Tibial nerve (tissue), 4 donors: ENCODE data around the gene PTRH1. TPM values are rescaled to one million over a fixed set of nuclear protein-coding genes. Genes with fewer than 3 reads are reported as not detected.

Source experiments
- DNase-seq, 2 donors: peaks; one replicate each; pipeline ENCODE4 v3.0.0-alpha.2; 2019; ENCODE audit warnings: low spot score in 2 of 2
- H3K27ac ChIP-seq, 4 donors: fragments of 200-600 bp; sonication (generic) in 3 of 4; one replicate each; pipeline ENCODE4 v1.5.1; 2017 to 2019; ENCODE audit warnings: mild to moderate bottlenecking in 1 of 4
- H3K27me3 ChIP-seq, 2 donors: fragments of 200-600 bp; sonication (generic) in 1 of 2; one replicate each; pipeline versions ENCODE4 v1.5.1 to v1.6.0; 2017 to 2019
- H3K36me3 ChIP-seq, 3 donors: fragments of 200-600 bp; sonication (generic); one replicate each; pipeline ENCODE4 v1.5.1; 2018 to 2019
- H3K4me1 ChIP-seq, 4 donors: fragments of 200-600 bp; sonication (generic) in 3 of 4; one replicate each; pipeline ENCODE4 v1.5.1; 2017 to 2019
- H3K4me3 ChIP-seq, 4 donors: fragments of 200-600 bp; sonication (generic) in 3 of 4; one replicate each; pipeline ENCODE4 v1.5.1; 2017 to 2019; ENCODE audit warnings: mild to moderate bottlenecking in 1 of 4, moderate library complexity in 1 of 4
- H3K9me3 ChIP-seq, 4 donors: fragments of 200-600 bp; sonication (generic) in 3 of 4; one replicate each; pipeline ENCODE4 v1.5.1; 2017 to 2019
- CTCF ChIP-seq, 5 experiments: fragments of 200-600 bp in 3 of 5; fragments of 450-650 bp in 2 of 5; sonication (generic) in 3 of 5; IDR thresholded peaks; one replicate each; pipeline ENCODE4 v1.5.1; 2016 to 2019; ENCODE audit warnings: antibody characterized with exemption in 5 of 5, mild to moderate bottlenecking in 3 of 5, moderate library complexity in 2 of 5
- EP300 ChIP-seq, 2 donors: sonication (generic); formaldehyde crosslinking; IDR thresholded peaks; one replicate each; pipeline ENCODE4 v1.6.1; 2017; ENCODE audit warnings: antibody characterized with exemption in 2 of 2, mild to moderate bottlenecking in 1 of 2
- POLR2A ChIP-seq, 2 donors: fragments of 450-650 bp; IDR thresholded peaks; one replicate each; pipeline ENCODE4 v1.6.1; 2017; ENCODE audit warnings: antibody characterized with exemption in 2 of 2, mild to moderate bottlenecking in 2 of 2, moderate library complexity in 2 of 2
- WGBS, 2 donors: methylation state at CpG; one replicate each; pipeline ENCODE4 v1.1.5; 2018; 5-methylcytosine and 5-hydroxymethylcytosine counted together
- total RNA-seq, 4 donors: library from RNA; depleted of rRNA; stranded (reverse); fragments of >200 nt; gene quantifications; one replicate each; pipeline ENCODE4 v1.1.0, GENCODE V29; 2016

The PTRH1 gene
- total RNA-seq, 4 donors from 2014 or later, result 8.4 to 46.7 (median 23.7) TPM

- Histone ChIP-seq H3K27ac (no peak overlapping the region), H3K27me3 (peaks cover 0 to 9% of the 10 kb centered on the region in 2 donors), H3K36me3 (no peaks in the 10 kb centered on the region), H3K9me3 (no peaks in the 10 kb centered on the region), H3K4me3 (no peak overlapping the region), H3K4me1 (peaks cover 0 to 18% (median 5%) of the 10 kb centered on the region in 4 donors)
- no peak for DNase-seq
- TF ChIP-seq POLR2A (IDR thresholded peaks at IDR 0.05) (no peak), EP300 (IDR thresholded peaks at IDR 0.05) (no peak), CTCF (IDR thresholded peaks at IDR 0.05) (no peak)
Observed at GRCh38 chr9:127720865-127721227, 5.4 kb upstream of the PTRH1 start.

- H3K4me3 ChIP-seq, result no peak overlapping the region
Observed at GRCh38 chr9:127720031-127720864, 4.8 kb upstream of the PTRH1 start.

GRCh38 chr9:127717766-127718165, 2.3 kb upstream of the PTRH1 start:
- no peak overlapping the region for H3K4me3 ChIP-seq
- H3K27ac ChIP-seq, result no peak overlapping the region
- no peaks in the 10 kb centered on the region for H3K9me3 ChIP-seq
- H3K27me3 ChIP-seq, result no peaks in the 10 kb centered on the region
- TF ChIP-seq EP300 (IDR thresholded peaks at IDR 0.05), result no peak
- TF ChIP-seq CTCF (IDR thresholded peaks at IDR 0.05), result no peak
- TF ChIP-seq POLR2A (IDR thresholded peaks at IDR 0.05), result no peak
- peaks cover 0 to 22% (median 15%) of the 10 kb centered on the region in 4 donors for H3K4me1 ChIP-seq
- DNase-seq, result no peak
- no peaks in the 10 kb centered on the region for H3K36me3 ChIP-seq
- WGBS, 2 donors, result 84 to 86% methylated on average over 5 of the region's 5 CpGs

More at GRCh38 chr9:127720031-127720864, 4.8 kb upstream of the PTRH1 start:
- Histone ChIP-seq H3K36me3 (no peaks in the 10 kb centered on the region), H3K27ac (no peak overlapping the region), H3K9me3 (no peaks in the 10 kb centered on the region), H3K4me1 (peaks cover 0 to 18% (median 5%) of the 10 kb centered on the region in 4 donors), H3K27me3 (peaks cover 0 to 9% of the 10 kb centered on the region in 2 donors)
- no peak for DNase-seq
- TF ChIP-seq EP300 (IDR thresholded peaks at IDR 0.05), result no peak
- no peak for TF ChIP-seq POLR2A (IDR thresholded peaks at IDR 0.05)
- no peak for TF ChIP-seq CTCF (IDR thresholded peaks at IDR 0.05)
- 71 to 74% methylated on average over 11 to 12 of the region's 12 CpGs for WGBS, 2 donors

- WGBS, 2 donors, result 73 to 77% methylated on average over 9 of the region's 9 CpGs
- DNase-seq, result no peak
- Histone ChIP-seq H3K4me3 (peak overlapping the region in 3 of 4 donors; percentile 66 to 85 (median 74)), H3K4me1 (peaks cover 0 to 22% (median 15%) of the 10 kb centered on the region in 4 donors), H3K36me3 (peaks cover 0 to 9% (median 0%) of the 10 kb centered on the region in 3 donors), H3K9me3 (no peaks in the 10 kb centered on the region), H3K27ac (peak overlapping the region in 3 of 4 donors; percentile 81 to 93 (median 84)), H3K27me3 (no peaks in the 10 kb centered on the region)
- TF ChIP-seq EP300 (IDR thresholded peaks at IDR 0.05) (no peak), CTCF (IDR thresholded peaks at IDR 0.05) (no peak), POLR2A (IDR thresholded peaks at IDR 0.05) (no peak)
Observed at GRCh38 chr9:127716412-127716811, 949 bp upstream of the PTRH1 start.

GRCh38 chr9:127714951-127715469, 453 bp downstream of the PTRH1 start:
- Histone ChIP-seq H3K27me3 (no peaks in the 10 kb centered on the region), H3K9me3 (no peaks in the 10 kb centered on the region), H3K4me1 (peaks cover 0 to 22% (median 15%) of the 10 kb centered on the region in 4 donors), H3K27ac (peak overlapping the region; percentile 79 to 93 (median 82)), H3K4me3 (peak overlapping the region; percentile 66 to 85 (median 76)), H3K36me3 (peaks cover 0 to 10% (median 0%) of the 10 kb centered on the region in 3 donors)
- 0 to 2% methylated on average over 17 to 19 of the region's 44 CpGs for WGBS, 2 donors
- TF ChIP-seq CTCF (IDR thresholded peaks at IDR 0.05) (no peak), EP300 (IDR thresholded peaks at IDR 0.05) (no peak), POLR2A (IDR thresholded peaks at IDR 0.05) (no peak)
- DNase-seq, result no peak
